Measurements from ENCODE around the gene PHF21B. TPM values are rescaled to one million over a fixed set of nuclear protein-coding genes. Genes with fewer than 3 reads are reported as not detected.

Gene PHF21B
- total and polyA plus RNA-seq, 2 donors (not counting 3 experiments of a cell fraction or from before 2014, with no cell fraction given): not detected

DNA sequence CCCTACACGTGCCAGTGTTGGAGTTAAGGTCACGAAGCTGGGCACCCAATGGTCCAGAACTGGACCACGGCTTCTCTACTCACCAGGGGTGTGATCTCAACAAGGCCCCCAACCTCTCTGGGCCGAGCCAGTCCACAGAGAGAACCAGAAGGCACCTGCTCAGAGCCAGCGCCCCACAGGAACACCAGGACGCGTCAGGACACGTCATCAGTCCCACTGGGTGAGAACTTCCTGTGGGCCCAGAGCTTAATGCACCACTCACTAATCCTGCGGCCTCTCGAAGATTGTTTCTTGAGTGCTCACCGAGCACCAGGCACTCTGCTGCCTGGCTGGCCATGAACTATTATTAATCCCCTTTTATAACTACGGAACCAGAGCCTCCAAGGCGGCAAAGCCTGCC lies 10.1 kb downstream of the PHF21B start:
- DNase-seq (ENCODE audit: low read depth, low spot score): no peak

More for the DNA sequence above, 10.1 kb downstream of the PHF21B start:
- Histone ChIP-seq H3K9ac (replicated peaks; ENCODE audit: extremely low read depth, insufficient read depth, low read length) (no peak overlapping the region), H2AFZ (ENCODE audit: low read depth, low read length) (no peak overlapping the region), H3K4me2 (ENCODE audit: insufficient read depth, low read length) (no peak overlapping the region), H3K27me3 (ENCODE audit: control insufficient read depth in 2 of 2, insufficient read depth in 2 of 2, low read length in 2 of 2) (peaks cover 0 to 2% of the 10 kb centered on the region in 2 experiments), H3K4me3 (replicated peaks in 1 of 3; ENCODE audit: insufficient read depth in 1 of 3, low read depth in 1 of 3, low read length in 3 of 3) (no peak overlapping the region), H3K36me3 (ENCODE audit: control insufficient read depth in 2 of 2, extremely low read depth in 1 of 2, insufficient read depth in 2 of 2, low read length in 2 of 2) (no peaks in the 10 kb centered on the region), H3K9me3 (replicated peaks; ENCODE audit: control insufficient read depth, insufficient read depth, low read length) (no peaks in the 10 kb centered on the region), H3K27ac (ENCODE audit: insufficient read depth, low read depth, low read length) (no peak overlapping the region), H3K79me2 (ENCODE audit: control insufficient read depth, insufficient read depth, low read length) (no peaks in the 10 kb centered on the region), H3K4me1 (ENCODE audit: control insufficient read depth, extremely low read depth, insufficient read depth, low read length) (no peaks in the 10 kb centered on the region), H4K20me1 (replicated peaks; ENCODE audit: control insufficient read depth, extremely low read depth, insufficient read depth, low read length) (no peaks in the 10 kb centered on the region), H3K9me1 (replicated peaks; ENCODE audit: control insufficient read depth, extremely low read depth, insufficient read depth, low read length) (no peaks in the 10 kb centered on the region)
- no TSS peak for BruUV-seq (replicated peaks)
- ChIA-PET CTCF (interaction anchor here (0.6 kb wide), 1 partner anchor 8 kb away, joined by 4 read pairs; no protein-coding TSS in a partner anchor), POLR2A (no interaction called here)
- intact Hi-C loops (cut with micrococcal nuclease): no loop called here
- dilution Hi-C loops (cut with MboI; ENCODE audit: extremely low pct_ligation_motif_present, low sequenced_read_pairs): no loop called here
- TF ChIP-seq, protein P1, sequence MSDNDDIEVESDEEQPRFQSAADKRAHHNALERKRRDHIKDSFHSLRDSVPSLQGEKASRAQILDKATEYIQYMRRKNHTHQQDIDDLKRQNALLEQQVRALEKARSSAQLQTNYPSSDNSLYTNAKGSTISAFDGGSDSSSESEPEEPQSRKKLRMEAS (IDR thresholded peaks at IDR 0.05; ENCODE audit: insufficient read depth, insufficient read length): no peak
- TF ChIP-seq JUN (IDR thresholded peaks at IDR 0.05; ENCODE audit: borderline replicate concordance, insufficient read depth, insufficient read length, low read depth) (no peak), FOS (IDR thresholded peaks at IDR 0.05; ENCODE audit: borderline replicate concordance, insufficient read depth, low read length) (no peak), POLR2AphosphoS5 (IDR thresholded peaks at IDR 0.05; ENCODE audit: insufficient read depth, low read depth, low read length) (no peak), POLR2A (IDR thresholded peaks at IDR 0.05; ENCODE audit: low read depth, low read length) (no peak), GATA2 (IDR thresholded peaks at IDR 0.05; ENCODE audit: insufficient read depth, insufficient read length, low read depth, low read length) (no peak)
- TF ChIP-seq, protein P2, sequence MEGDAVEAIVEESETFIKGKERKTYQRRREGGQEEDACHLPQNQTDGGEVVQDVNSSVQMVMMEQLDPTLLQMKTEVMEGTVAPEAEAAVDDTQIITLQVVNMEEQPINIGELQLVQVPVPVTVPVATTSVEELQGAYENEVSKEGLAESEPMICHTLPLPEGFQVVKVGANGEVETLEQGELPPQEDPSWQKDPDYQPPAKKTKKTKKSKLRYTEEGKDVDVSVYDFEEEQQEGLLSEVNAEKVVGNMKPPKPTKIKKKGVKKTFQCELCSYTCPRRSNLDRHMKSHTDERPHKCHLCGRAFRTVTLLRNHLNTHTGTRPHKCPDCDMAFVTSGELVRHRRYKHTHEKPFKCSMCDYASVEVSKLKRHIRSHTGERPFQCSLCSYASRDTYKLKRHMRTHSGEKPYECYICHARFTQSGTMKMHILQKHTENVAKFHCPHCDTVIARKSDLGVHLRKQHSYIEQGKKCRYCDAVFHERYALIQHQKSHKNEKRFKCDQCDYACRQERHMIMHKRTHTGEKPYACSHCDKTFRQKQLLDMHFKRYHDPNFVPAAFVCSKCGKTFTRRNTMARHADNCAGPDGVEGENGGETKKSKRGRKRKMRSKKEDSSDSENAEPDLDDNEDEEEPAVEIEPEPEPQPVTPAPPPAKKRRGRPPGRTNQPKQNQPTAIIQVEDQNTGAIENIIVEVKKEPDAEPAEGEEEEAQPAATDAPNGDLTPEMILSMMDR (IDR thresholded peaks at IDR 0.05; ENCODE audit: extremely low read depth in 1 of 2, insufficient read depth in 1 of 2, low read depth in 1 of 2, low read length in 2 of 2): no peak
- no peak for FAIRE-seq
